ENCODE measurements around the gene FAM168A. TPM values are rescaled to one million over a fixed set of nuclear protein-coding genes. Genes with fewer than 3 reads are reported as not detected.

FAM168A gene
- total RNA-seq, 1 donor from 2014 or later = 19.3 TPM

DNA sequence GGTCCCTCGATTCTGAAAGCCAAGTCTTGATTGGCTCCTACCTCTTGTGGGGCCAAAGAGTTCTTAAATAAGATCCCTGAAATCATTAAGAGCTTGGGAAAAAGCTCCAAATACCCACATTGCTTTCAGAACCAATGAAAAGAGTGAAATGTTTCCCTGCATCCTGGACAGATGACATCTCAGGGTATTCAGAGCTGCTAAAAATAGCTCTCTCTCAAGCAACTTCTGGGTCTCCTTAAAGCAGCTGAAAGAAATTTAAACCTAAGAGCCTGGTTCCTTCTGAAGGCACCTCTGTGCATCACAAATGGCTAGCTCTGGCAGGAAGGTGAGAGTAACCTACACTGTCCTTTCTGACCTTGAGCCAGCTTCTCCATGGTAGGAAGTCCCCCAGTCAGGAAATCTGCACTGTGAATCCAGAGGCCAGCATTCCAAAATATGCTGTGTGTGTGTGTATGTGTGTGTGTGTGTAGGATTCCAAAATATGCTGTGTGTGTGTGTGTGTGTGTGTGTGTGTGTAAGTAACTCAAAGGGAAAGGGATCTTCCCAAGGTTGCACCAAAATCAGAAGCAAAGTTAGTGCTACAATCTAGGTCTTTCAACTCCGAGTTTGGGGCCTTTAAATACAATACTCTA, 171.6 kb downstream of the FAM168A start:
- no peak for DNase-seq (ENCODE audit: low spot score)
- no peak overlapping the region for H3K4me2 ChIP-seq
- H4K20me1 ChIP-seq (ENCODE audit: low read depth) = no peaks in the 10 kb centered on the region
- H3K27ac ChIP-seq = no peak overlapping the region
- Mint-ChIP-seq H3K27me3 (ENCODE audit: insufficient read depth, low read depth) (peaks cover 4% of the 10 kb centered on the region), H3K4me1 (peaks cover 5% of the 10 kb centered on the region), H3K9me3 (no peaks in the 10 kb centered on the region), H3K4me3 (no peak overlapping the region), H3K36me3 (peaks cover 7% of the 10 kb centered on the region), H3K27ac (no peak overlapping the region)
- no peak overlapping the region for H3K9ac ChIP-seq
- H3K79me2 ChIP-seq (ENCODE audit: low read depth) = no peaks in the 10 kb centered on the region
- no peak overlapping the region for H3K4me3 ChIP-seq
- TF ChIP-seq, protein P1, sequence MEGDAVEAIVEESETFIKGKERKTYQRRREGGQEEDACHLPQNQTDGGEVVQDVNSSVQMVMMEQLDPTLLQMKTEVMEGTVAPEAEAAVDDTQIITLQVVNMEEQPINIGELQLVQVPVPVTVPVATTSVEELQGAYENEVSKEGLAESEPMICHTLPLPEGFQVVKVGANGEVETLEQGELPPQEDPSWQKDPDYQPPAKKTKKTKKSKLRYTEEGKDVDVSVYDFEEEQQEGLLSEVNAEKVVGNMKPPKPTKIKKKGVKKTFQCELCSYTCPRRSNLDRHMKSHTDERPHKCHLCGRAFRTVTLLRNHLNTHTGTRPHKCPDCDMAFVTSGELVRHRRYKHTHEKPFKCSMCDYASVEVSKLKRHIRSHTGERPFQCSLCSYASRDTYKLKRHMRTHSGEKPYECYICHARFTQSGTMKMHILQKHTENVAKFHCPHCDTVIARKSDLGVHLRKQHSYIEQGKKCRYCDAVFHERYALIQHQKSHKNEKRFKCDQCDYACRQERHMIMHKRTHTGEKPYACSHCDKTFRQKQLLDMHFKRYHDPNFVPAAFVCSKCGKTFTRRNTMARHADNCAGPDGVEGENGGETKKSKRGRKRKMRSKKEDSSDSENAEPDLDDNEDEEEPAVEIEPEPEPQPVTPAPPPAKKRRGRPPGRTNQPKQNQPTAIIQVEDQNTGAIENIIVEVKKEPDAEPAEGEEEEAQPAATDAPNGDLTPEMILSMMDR (IDR thresholded peaks at IDR 0.05) = no peak
- TF ChIP-seq EZH2 (IDR thresholded peaks at IDR 0.05) = no peak
- no peak for TF ChIP-seq EZH2phosphoT487 (IDR thresholded peaks at IDR 0.05)
- H3K36me3 ChIP-seq = no peaks in the 10 kb centered on the region
- H3K9me3 ChIP-seq (ENCODE audit: low read depth) = no peaks in the 10 kb centered on the region
- peaks cover 22% of the 10 kb centered on the region for H3K4me1 ChIP-seq
- H2AFZ ChIP-seq (replicated peaks) = no peak overlapping the region
- no peaks in the 10 kb centered on the region for H3K27me3 ChIP-seq
- no peaks in the 10 kb centered on the region for H3F3A ChIP-seq (ENCODE audit: low read depth)

DNA sequence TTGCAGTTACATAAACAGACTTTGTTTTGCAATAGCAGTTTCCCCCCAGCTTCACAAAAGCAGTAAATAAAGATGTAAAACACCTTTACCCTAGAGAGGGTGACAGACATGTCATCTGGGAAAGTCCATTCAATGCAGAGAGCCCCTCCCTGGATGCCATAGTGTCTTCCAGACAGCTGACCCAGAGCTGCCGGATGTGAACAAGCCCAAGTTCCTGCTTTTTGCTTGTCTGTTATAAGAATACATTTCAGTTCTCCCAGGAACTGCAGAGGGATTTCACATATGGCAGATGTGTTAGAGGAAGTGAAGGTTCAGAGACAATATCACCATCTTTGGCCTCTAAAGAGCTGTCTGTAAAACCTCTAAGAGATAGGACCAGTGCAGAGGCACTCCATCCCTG, 172.8 kb downstream of the FAM168A start:
- Histone ChIP-seq H4K20me1 (ENCODE audit: low read depth) (no peaks in the 10 kb centered on the region), H2AFZ (replicated peaks) (no peak overlapping the region), H3K36me3 (no peaks in the 10 kb centered on the region), H3K9ac (no peak overlapping the region), H3K27ac (no peak overlapping the region), H3K4me2 (no peak overlapping the region), H3K79me2 (ENCODE audit: low read depth) (no peaks in the 10 kb centered on the region), H3K4me3 (no peak overlapping the region), H3F3A (ENCODE audit: low read depth) (no peaks in the 10 kb centered on the region), H3K4me1 (peaks cover 17% of the 10 kb centered on the region), H3K27me3 (no peaks in the 10 kb centered on the region), H3K9me3 (ENCODE audit: low read depth) (no peaks in the 10 kb centered on the region)
- H3K27ac Mint-ChIP-seq = no peak overlapping the region
- no peak overlapping the region for H3K4me3 Mint-ChIP-seq
- H3K4me1 Mint-ChIP-seq = peaks cover 7% of the 10 kb centered on the region
- no peaks in the 10 kb centered on the region for H3K9me3 Mint-ChIP-seq
- peaks cover 7% of the 10 kb centered on the region for H3K36me3 Mint-ChIP-seq
- peaks cover 4% of the 10 kb centered on the region for H3K27me3 Mint-ChIP-seq (ENCODE audit: insufficient read depth, low read depth)
- TF ChIP-seq EZH2 (IDR thresholded peaks at IDR 0.05) (no peak), EZH2phosphoT487 (IDR thresholded peaks at IDR 0.05) (no peak)
- TF ChIP-seq, protein P1 (IDR thresholded peaks at IDR 0.05) = no peak
- no peak for DNase-seq (ENCODE audit: low spot score)

DNA sequence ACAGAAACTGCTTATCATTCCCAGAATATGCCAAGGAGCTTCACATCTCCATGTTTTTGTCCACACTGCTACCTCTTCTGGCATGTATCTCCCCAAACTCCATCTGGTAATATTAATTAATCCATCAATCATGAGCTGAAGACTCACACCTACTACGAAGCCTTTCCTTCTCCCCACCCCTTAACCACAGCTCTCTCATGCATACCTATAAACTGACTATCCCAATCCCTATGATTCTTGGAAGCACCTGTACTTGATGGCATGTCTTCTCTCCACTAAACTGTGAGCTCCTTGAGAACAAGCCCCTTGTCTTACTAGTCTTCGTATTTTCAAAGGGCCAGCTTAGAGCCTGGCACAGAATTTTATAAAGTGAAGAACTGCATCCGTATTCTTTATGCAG, 174.4 kb downstream of the FAM168A start:
- no peak for TF ChIP-seq EZH2 (IDR thresholded peaks at IDR 0.05)
- H3K9me3 Mint-ChIP-seq = no peaks in the 10 kb centered on the region
- no peaks in the 10 kb centered on the region for H3K9me3 ChIP-seq (ENCODE audit: low read depth)
- H3K4me2 ChIP-seq = no peak overlapping the region
- H3K27ac Mint-ChIP-seq = no peak overlapping the region
- no peak overlapping the region for H2AFZ ChIP-seq (replicated peaks)
- H3K4me1 ChIP-seq = peaks cover 12% of the 10 kb centered on the region
- H3K27ac ChIP-seq = no peak overlapping the region
- H3K36me3 ChIP-seq = no peaks in the 10 kb centered on the region
- H3K36me3 Mint-ChIP-seq = peaks cover 6% of the 10 kb centered on the region
- no peaks in the 10 kb centered on the region for H3K79me2 ChIP-seq (ENCODE audit: low read depth)
- no peak for DNase-seq (ENCODE audit: low spot score)
- no peaks in the 10 kb centered on the region for H4K20me1 ChIP-seq (ENCODE audit: low read depth)
- no peak overlapping the region for H3K9ac ChIP-seq
- no peaks in the 10 kb centered on the region for H3K27me3 Mint-ChIP-seq (ENCODE audit: insufficient read depth, low read depth)
- no peaks in the 10 kb centered on the region for H3K27me3 ChIP-seq
- H3K4me3 ChIP-seq = no peak overlapping the region
- no peak overlapping the region for H3K4me3 Mint-ChIP-seq
- H3F3A ChIP-seq (ENCODE audit: low read depth) = no peaks in the 10 kb centered on the region
- H3K4me1 Mint-ChIP-seq = peaks cover 7% of the 10 kb centered on the region

DNA sequence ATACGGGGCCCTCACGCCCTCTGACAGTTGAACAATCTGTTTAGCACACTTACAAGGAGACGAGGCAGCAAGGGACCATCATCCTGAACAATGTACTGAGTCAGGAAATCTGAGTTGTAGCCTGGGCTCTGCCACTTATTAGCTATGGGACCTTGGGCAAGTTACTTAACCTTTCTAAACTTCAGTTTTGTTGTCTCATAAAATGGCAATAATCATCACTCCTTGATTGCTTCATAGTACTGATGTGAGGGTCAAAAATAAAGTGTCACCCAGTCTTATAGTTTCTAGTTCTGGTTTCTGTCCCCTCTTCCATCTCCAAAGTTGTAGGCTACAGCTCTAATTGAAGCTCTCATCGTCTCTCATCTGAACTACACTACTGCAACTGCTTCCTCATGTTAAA, 175.0 kb downstream of the FAM168A start:
- peak overlapping the region; percentile 5 for H3K27ac Mint-ChIP-seq
- H2AFZ ChIP-seq (replicated peaks) = no peak overlapping the region

More for the DNA sequence above, 175.0 kb downstream of the FAM168A start:
- Histone ChIP-seq H3K9ac (no peak overlapping the region), H3K27me3 (no peaks in the 10 kb centered on the region), H3K4me1 (peaks cover 12% of the 10 kb centered on the region), H3K4me2 (no peak overlapping the region), H3K36me3 (no peaks in the 10 kb centered on the region), H3K27ac (no peak overlapping the region), H3K9me3 (ENCODE audit: low read depth) (no peaks in the 10 kb centered on the region), H3K4me3 (no peak overlapping the region), H3F3A (ENCODE audit: low read depth) (no peaks in the 10 kb centered on the region), H4K20me1 (ENCODE audit: low read depth) (no peaks in the 10 kb centered on the region), H3K79me2 (ENCODE audit: low read depth) (no peaks in the 10 kb centered on the region)
- Mint-ChIP-seq H3K4me1 (peaks cover 4% of the 10 kb centered on the region), H3K4me3 (no peak overlapping the region), H3K27me3 (ENCODE audit: insufficient read depth, low read depth) (no peaks in the 10 kb centered on the region), H3K9me3 (no peaks in the 10 kb centered on the region), H3K36me3 (peaks cover 13% of the 10 kb centered on the region)
- TF ChIP-seq EZH2 (IDR thresholded peaks at IDR 0.05) = no peak
- TF ChIP-seq, protein P1 (IDR thresholded peaks at IDR 0.05) = no peak
- DNase-seq (ENCODE audit: low spot score) = no peak
